Right renal pelvis (tissue), 4 donors: ENCODE data around the gene HAGHL. TPM values are rescaled to one million over a fixed set of nuclear protein-coding genes. Genes with fewer than 3 reads are reported as not detected.

Experiments used
- DNase-seq, 4 donors: peaks; one replicate each; pipeline ENCODE4 v3.0.0-alpha.2; 2013; ENCODE audit warnings: low read depth in 4 of 4, low spot score in 3 of 4, missing footprints in 1 of 4
- polyA plus RNA-seq, 4 donors: library from polyadenylated mRNA; unstranded; fragments of 120-200 nt; gene quantifications; one replicate each; pipeline ENCODE4 v1.2.1, GENCODE V29; 2013; ENCODE audit not compliant: insufficient read length in 4 of 4

The HAGHL gene
- polyA plus RNA-seq: 1 to 10 TPM; 3.1 to 7.3 (median 3.2) TPM

- DNase-seq: no peak
These were observed at the start of gene HAGHL, which contains the start of gene CCDC78 for GRCh38 chr16:726438-727290. Gene HAGHL (plus strand): TSS chr16:727106. CDS start chr16:727510, 404 bp downstream. Gene CCDC78 (minus strand): TSS chr16:726443. CDS start chr16:726367, 76 bp downstream.

- no peak for DNase-seq
These were observed 49.4 kb upstream of the HAGHL start for GRCh38 chr16:677316-678190.

- no peak for DNase-seq
These were observed 48.6 kb upstream of the HAGHL start for GRCh38 chr16:678209-678857.

- DNase-seq: peak in 1 of 4 donors; percentile 46
These were observed 47.8 kb upstream of the HAGHL start for GRCh38 chr16:678858-679813.

GRCh38 chr16:679814-680624 lies 46.9 kb upstream of the HAGHL start, which contains the start of gene STUB1:
Gene STUB1 (plus strand): TSS chr16:680410. CDS start chr16:680526, 116 bp downstream.
- DNase-seq: peak in 3 of 4 donors; percentile 57 to 68 (median 65)

GRCh38 chr16:680625-680945 lies 46.3 kb upstream of the HAGHL start:
- DNase-seq: no peak

GRCh38 chr16:680967-681745 lies 45.8 kb upstream of the HAGHL start:
- no peak for DNase-seq

- DNase-seq: no peak
These were observed 45.0 kb upstream of the HAGHL start for GRCh38 chr16:681746-682427.

- DNase-seq: no peak
These were observed 44.2 kb upstream of the HAGHL start for GRCh38 chr16:682493-683395.

GRCh38 chr16:683396-684070 lies 43.4 kb upstream of the HAGHL start:
- no peak for DNase-seq

- peak in 3 of 4 donors; percentile 83 to 92 (median 91) for DNase-seq
These were observed 42.7 kb upstream of the HAGHL start, which contains the start of gene JMJD8 for GRCh38 chr16:684071-684794. Gene JMJD8 (minus strand): TSS chr16:684334. CDS start chr16:684319, 15 bp downstream.

- DNase-seq: no peak
These were observed 41.8 kb upstream of the HAGHL start for GRCh38 chr16:684961-685696.

- DNase-seq: no peak
These were observed 40.9 kb upstream of the HAGHL start for GRCh38 chr16:685967-686366.
